ENCODE measurements around the gene MZT2A. TPM values are rescaled to one million over a fixed set of nuclear protein-coding genes. Genes with fewer than 3 reads are reported as not detected.
A peak's percentile ranks its signal among the peaks of the same experiment; 100 is the strongest.
"Not testable (repeated sequence)": the region's sequence is repeated elsewhere in the genome, so short reads cannot be mapped to it uniquely, and the experiment has no call there.

The MZT2A gene
- total and polyA plus RNA-seq, 4 donors: 29.5 to 77.4 (median 66.9) TPM

DNA sequence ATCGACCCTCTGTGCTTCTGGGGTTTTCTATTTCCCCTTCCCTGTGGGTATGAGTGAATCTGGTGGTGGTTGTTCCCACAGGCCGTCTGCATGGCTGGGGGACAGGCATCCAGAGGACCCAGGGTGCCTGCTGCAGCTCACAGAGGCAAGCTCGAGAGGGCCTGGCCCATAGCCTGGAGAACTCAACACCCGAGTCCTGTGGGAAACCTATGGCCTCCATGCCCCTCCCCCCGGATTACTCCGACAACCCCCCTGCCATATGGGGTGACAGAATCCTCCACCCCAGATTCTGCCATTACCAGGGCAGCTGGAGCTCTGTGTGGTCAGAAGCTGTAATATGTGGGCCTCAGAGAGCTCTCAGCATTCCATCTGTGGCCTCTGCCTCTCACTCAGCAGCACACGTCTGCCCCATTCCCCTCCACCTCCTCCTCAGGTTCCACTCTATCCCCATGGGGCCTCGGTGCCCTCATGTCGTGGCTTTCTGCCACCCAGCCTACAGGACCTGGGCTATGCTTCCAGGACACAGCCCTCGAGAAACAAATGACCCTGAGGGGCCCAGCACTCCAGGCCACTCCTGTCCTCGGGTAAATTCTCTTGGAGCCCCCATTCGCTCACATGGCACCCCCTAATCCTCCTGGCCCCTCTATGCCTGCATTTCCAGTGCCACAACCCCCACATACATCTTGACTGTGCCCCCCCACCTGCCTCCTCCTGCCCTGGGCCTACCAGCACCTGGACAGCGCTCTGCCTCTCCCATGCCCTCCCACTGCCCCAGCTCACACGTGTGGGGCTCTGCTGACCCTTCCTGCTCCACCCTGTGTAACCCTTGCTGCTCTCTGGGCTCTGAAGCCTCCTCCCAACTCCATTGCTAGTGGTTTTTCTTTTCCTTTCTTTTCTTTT, 3.6 kb downstream of the MZT2A start:
- H3K4me3 ChIP-seq: no peak overlapping the region
- no peak for DNase-seq
- H3K36me3 ChIP-seq (ENCODE audit: control insufficient read depth in 4 of 4, insufficient read depth in 4 of 4, low read length in 4 of 4): peaks cover 0 to 2% (median 0%) of the 10 kb centered on the region in 4 donors
- no peak for ATAC-seq (ENCODE audit: insufficient read depth, low FRiP score)
- peak overlapping the region in 1 of 2 donors; percentile 62 for H3K27ac ChIP-seq (ENCODE audit: low read depth in 1 of 2, low read length in 1 of 2)
- no peak overlapping the region for H3K9ac ChIP-seq (ENCODE audit: insufficient read depth in 1 of 2, low read length in 2 of 2)
- 74 to 83% methylated on average over 14 of the region's 14 CpGs for WGBS, 2 donors
- H3K27me3 ChIP-seq (ENCODE audit: control insufficient read depth in 3 of 3, insufficient read depth in 3 of 3, low read length in 2 of 3): no peaks in the 10 kb centered on the region
- peaks cover 0 to 7% (median 0%) of the 10 kb centered on the region in 5 donors for H3K4me1 ChIP-seq (ENCODE audit: control insufficient read depth in 5 of 5, insufficient read depth in 5 of 5, low read length in 5 of 5)
- TF ChIP-seq, protein P1, sequence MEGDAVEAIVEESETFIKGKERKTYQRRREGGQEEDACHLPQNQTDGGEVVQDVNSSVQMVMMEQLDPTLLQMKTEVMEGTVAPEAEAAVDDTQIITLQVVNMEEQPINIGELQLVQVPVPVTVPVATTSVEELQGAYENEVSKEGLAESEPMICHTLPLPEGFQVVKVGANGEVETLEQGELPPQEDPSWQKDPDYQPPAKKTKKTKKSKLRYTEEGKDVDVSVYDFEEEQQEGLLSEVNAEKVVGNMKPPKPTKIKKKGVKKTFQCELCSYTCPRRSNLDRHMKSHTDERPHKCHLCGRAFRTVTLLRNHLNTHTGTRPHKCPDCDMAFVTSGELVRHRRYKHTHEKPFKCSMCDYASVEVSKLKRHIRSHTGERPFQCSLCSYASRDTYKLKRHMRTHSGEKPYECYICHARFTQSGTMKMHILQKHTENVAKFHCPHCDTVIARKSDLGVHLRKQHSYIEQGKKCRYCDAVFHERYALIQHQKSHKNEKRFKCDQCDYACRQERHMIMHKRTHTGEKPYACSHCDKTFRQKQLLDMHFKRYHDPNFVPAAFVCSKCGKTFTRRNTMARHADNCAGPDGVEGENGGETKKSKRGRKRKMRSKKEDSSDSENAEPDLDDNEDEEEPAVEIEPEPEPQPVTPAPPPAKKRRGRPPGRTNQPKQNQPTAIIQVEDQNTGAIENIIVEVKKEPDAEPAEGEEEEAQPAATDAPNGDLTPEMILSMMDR (IDR thresholded peaks at IDR 0.05; ENCODE audit: control extremely low read depth, extremely low read depth): no peak
- no peaks in the 10 kb centered on the region for H3K9me3 ChIP-seq (ENCODE audit: control insufficient read depth in 4 of 4, insufficient read depth in 3 of 4, low read length in 3 of 4)

GRCh38 chr2:131486201-131486902, 5.8 kb downstream of the MZT2A start:
- WGBS, 2 donors: 87 to 89% methylated on average over 14 of the region's 14 CpGs

DNA sequence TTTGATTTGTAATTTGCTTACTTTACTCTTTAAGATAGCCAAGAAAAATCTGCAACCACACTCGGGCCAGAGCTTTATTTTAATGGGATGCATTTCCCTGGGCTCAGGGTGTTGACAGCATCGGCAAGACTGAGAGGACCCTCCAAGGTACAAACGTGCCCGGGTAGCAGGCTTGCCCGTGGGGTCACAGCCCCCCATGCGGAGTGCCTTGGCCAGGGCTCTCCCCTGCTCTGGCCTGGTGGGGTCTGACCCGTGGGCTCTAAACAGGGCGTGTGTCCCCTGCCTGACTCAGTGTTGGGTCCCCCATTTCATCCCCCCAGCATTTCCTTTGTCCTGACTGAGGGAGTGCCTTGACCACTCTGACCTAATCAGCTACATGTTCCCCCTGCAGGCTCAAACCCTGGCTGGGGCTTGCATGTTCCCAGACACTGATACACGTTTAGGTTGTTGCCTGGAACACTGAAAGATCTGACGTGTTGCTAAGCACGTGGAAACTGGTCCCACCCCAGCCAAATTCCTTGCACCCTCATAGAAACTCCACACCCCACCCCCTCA, 7.2 kb downstream of the MZT2A start:
- H3K27me3 ChIP-seq (ENCODE audit: control insufficient read depth in 3 of 3, insufficient read depth in 3 of 3, low read length in 2 of 3); H3K9ac ChIP-seq (ENCODE audit: insufficient read depth in 1 of 2, low read length in 2 of 2); H3K27ac ChIP-seq (ENCODE audit: low read depth in 1 of 2, low read length in 1 of 2); DNase-seq; H3K36me3 ChIP-seq (ENCODE audit: control insufficient read depth in 4 of 4, insufficient read depth in 4 of 4, low read length in 4 of 4); H3K4me1 ChIP-seq (ENCODE audit: control insufficient read depth in 5 of 5, insufficient read depth in 5 of 5, low read length in 5 of 5); ATAC-seq (ENCODE audit: insufficient read depth, low FRiP score); H3K4me3 ChIP-seq; H3K9me3 ChIP-seq (ENCODE audit: control insufficient read depth in 4 of 4, insufficient read depth in 3 of 4, low read length in 3 of 4): not testable (repeated sequence)
- 87 to 95% methylated on average over 11 of the region's 11 CpGs for WGBS, 2 donors

More at GRCh38 chr2:131486201-131486902, 5.8 kb downstream of the MZT2A start:
- not testable (repeated sequence) for H3K4me1 ChIP-seq (ENCODE audit: control insufficient read depth in 5 of 5, insufficient read depth in 5 of 5, low read length in 5 of 5); H3K27ac ChIP-seq (ENCODE audit: low read depth in 1 of 2, low read length in 1 of 2); H3K9me3 ChIP-seq (ENCODE audit: control insufficient read depth in 4 of 4, insufficient read depth in 3 of 4, low read length in 3 of 4); H3K9ac ChIP-seq (ENCODE audit: insufficient read depth in 1 of 2, low read length in 2 of 2); DNase-seq; H3K27me3 ChIP-seq (ENCODE audit: control insufficient read depth in 3 of 3, insufficient read depth in 3 of 3, low read length in 2 of 3); H3K4me3 ChIP-seq; ATAC-seq (ENCODE audit: insufficient read depth, low FRiP score); H3K36me3 ChIP-seq (ENCODE audit: control insufficient read depth in 4 of 4, insufficient read depth in 4 of 4, low read length in 4 of 4)

- H3K4me1 ChIP-seq (ENCODE audit: control insufficient read depth in 5 of 5, insufficient read depth in 5 of 5, low read length in 5 of 5); H3K9me3 ChIP-seq (ENCODE audit: control insufficient read depth in 4 of 4, insufficient read depth in 3 of 4, low read length in 3 of 4); H3K27me3 ChIP-seq (ENCODE audit: control insufficient read depth in 3 of 3, insufficient read depth in 3 of 3, low read length in 2 of 3); H3K27ac ChIP-seq (ENCODE audit: low read depth in 1 of 2, low read length in 1 of 2); H3K36me3 ChIP-seq (ENCODE audit: control insufficient read depth in 4 of 4, insufficient read depth in 4 of 4, low read length in 4 of 4); DNase-seq; ATAC-seq (ENCODE audit: insufficient read depth, low FRiP score); H3K4me3 ChIP-seq; H3K9ac ChIP-seq (ENCODE audit: insufficient read depth in 1 of 2, low read length in 2 of 2): not testable (repeated sequence)
- WGBS, 2 donors: 93 to 95% methylated on average over 21 to 24 of the region's 24 CpGs
These were observed 8.0 kb downstream of the MZT2A start for GRCh38 chr2:131483981-131484820.

GRCh38 chr2:131482506-131483155, 9.6 kb downstream of the MZT2A start:
- not testable (repeated sequence) for H3K4me3 ChIP-seq
- 92 to 97% methylated on average over 18 to 19 of the region's 19 CpGs for WGBS, 2 donors

GRCh38 chr2:131480351-131480750, 11.8 kb downstream of the MZT2A start:
- not testable (repeated sequence) for DNase-seq; H3K36me3 ChIP-seq (ENCODE audit: control insufficient read depth in 4 of 4, insufficient read depth in 4 of 4, low read length in 4 of 4); H3K9ac ChIP-seq (ENCODE audit: insufficient read depth in 1 of 2, low read length in 2 of 2); H3K27ac ChIP-seq (ENCODE audit: low read depth in 1 of 2, low read length in 1 of 2); H3K4me1 ChIP-seq (ENCODE audit: control insufficient read depth in 5 of 5, insufficient read depth in 5 of 5, low read length in 5 of 5); H3K4me3 ChIP-seq; H3K27me3 ChIP-seq (ENCODE audit: control insufficient read depth in 3 of 3, insufficient read depth in 3 of 3, low read length in 2 of 3); ATAC-seq (ENCODE audit: insufficient read depth, low FRiP score); H3K9me3 ChIP-seq (ENCODE audit: control insufficient read depth in 4 of 4, insufficient read depth in 3 of 4, low read length in 3 of 4)
- WGBS, 2 donors: 94 to 96% methylated on average over 16 of the region's 20 CpGs

More at GRCh38 chr2:131482506-131483155, 9.6 kb downstream of the MZT2A start:
- not testable (repeated sequence) for H3K36me3 ChIP-seq (ENCODE audit: control insufficient read depth in 4 of 4, insufficient read depth in 4 of 4, low read length in 4 of 4); H3K9ac ChIP-seq (ENCODE audit: insufficient read depth in 1 of 2, low read length in 2 of 2); ATAC-seq (ENCODE audit: insufficient read depth, low FRiP score); H3K9me3 ChIP-seq (ENCODE audit: control insufficient read depth in 4 of 4, insufficient read depth in 3 of 4, low read length in 3 of 4); H3K4me1 ChIP-seq (ENCODE audit: control insufficient read depth in 5 of 5, insufficient read depth in 5 of 5, low read length in 5 of 5); H3K27ac ChIP-seq (ENCODE audit: low read depth in 1 of 2, low read length in 1 of 2); H3K27me3 ChIP-seq (ENCODE audit: control insufficient read depth in 3 of 3, insufficient read depth in 3 of 3, low read length in 2 of 3); DNase-seq
